A549 (cell line): Measurements from ENCODE around the gene GPATCH1. TPM values are rescaled to one million over a fixed set of nuclear protein-coding genes. Genes with fewer than 3 reads are reported as not detected.
A peak's percentile ranks its signal among the peaks of the same experiment; 100 is the strongest.
"Not testable (repeated sequence)": the region's sequence is repeated elsewhere in the genome, so short reads cannot be mapped to it uniquely, and the experiment has no call there.

ENCODE experiments used
- ATAC-seq, 2 experiments: fragments of 200-7000 bp in 1 of 2; fragments of >200 bp in 1 of 2; cut with Nextera tagmentation in 1 of 2; cut with Tn5 transposase in 1 of 2; 3 replicates each; pipeline versions ENCODE4 v1.8.0 to v1.9.1; 2018 to 2020; ENCODE audit warnings: mild to moderate bottlenecking in 1 of 2, moderate library complexity in 1 of 2
- CTCF ChIA-PET: fragments of 300-600 bp; sonication (Branson Sonifier 250); formaldehyde crosslinking; extraction: SDS; loops from one replicate; lab custom pipeline; 2021; ENCODE audit warnings: antibody characterized with exemption, inconsistent platforms; lab: Yijun Ruan, JAX
- POLR2A ChIA-PET: fragments of 350-600 bp; formaldehyde crosslinking; extraction: SDS; loops from one replicate; lab custom pipeline; 2021; ENCODE audit warnings: antibody characterized with exemption, inconsistent platforms; lab: Yijun Ruan, JAX
- DNase-seq, 2 experiments: peaks; one replicate each; pipeline versions ENCODE4 v3.0.0 to v3.0.0-alpha.2; 2011 to 2016; ENCODE audit warnings: low read depth in 1 of 2, low spot score in 1 of 2
- FAIRE-seq: peaks from 2 replicates; lab custom pipeline; 2011; peaks lifted over from hg19 to GRCh38; lab: Jason Lieb, UNC
- H3K27ac ChIP-seq, 2 experiments: fragments of >200 bp; sonication (Bioruptor Twin); formaldehyde crosslinking; 3 replicates each; pipeline ENCODE4 v1.5.1; 2016 to 2017
- H3K4me1 ChIP-seq: fragments of >200 bp; sonication (Bioruptor Twin); formaldehyde crosslinking; 3 replicates; pipeline ENCODE4 v1.6.1; 2016
- H3K4me2 ChIP-seq: fragments of >200 bp; sonication (Bioruptor Twin); formaldehyde crosslinking; 3 replicates; pipeline ENCODE4 v1.6.1; 2016
- H3K4me3 ChIP-seq: fragments of >200 bp; sonication (Bioruptor Twin); formaldehyde crosslinking; 3 replicates; pipeline ENCODE4 v1.5.1; 2016
- H3K9me3 ChIP-seq: fragments of >200 bp; sonication (Bioruptor Twin); formaldehyde crosslinking; 3 replicates; pipeline ENCODE4 v1.6.1; 2016
- CEBPB ChIP-seq, 2 experiments: fragments of >200 bp in 1 of 2; sonication (Bioruptor Twin) in 1 of 2; formaldehyde crosslinking in 1 of 2; IDR thresholded peaks; 2 replicates each; pipeline ENCODE4 v1.6.1; 2012 to 2016
- CHD2 ChIP-seq: fragments of 150-350 bp; IDR thresholded peaks from 2 replicates; pipeline ENCODE4 v1.6.1; 2014; ENCODE audit warnings: low read length; ENCODE audit not compliant: partially characterized antibody
- EHMT2 ChIP-seq: fragments of 200-600 bp; sonication (generic); IDR thresholded peaks from 2 replicates; pipeline ENCODE4 v1.6.1; 2016; ENCODE audit warnings: antibody characterized with exemption, low read depth, mild to moderate bottlenecking, moderate library complexity
- ESRRA ChIP-seq: fragments of 150-350 bp; IDR thresholded peaks from 2 replicates; pipeline ENCODE4 v1.6.1; 2014; ENCODE audit warnings: mild to moderate bottlenecking, low read length, borderline replicate concordance
- FOSL2 ChIP-seq, 2 experiments: fragments of 450-650 bp in 1 of 2; fragments of >200 bp in 1 of 2; sonication (Bioruptor Twin) in 1 of 2; formaldehyde crosslinking; IDR thresholded peaks; 2 replicates each; pipeline versions ENCODE4 v1.5.0 to v1.6.1; 2016 to 2020; ENCODE audit warnings: mild to moderate bottlenecking in 1 of 2, moderate library complexity in 1 of 2
- HOXA7 ChIP-seq: fragments of 250-450 bp; sonication (Bioruptor Pico); IDR thresholded peaks from 2 replicates; pipeline ENCODE4 v1.5.0; 2020; ENCODE audit warnings: mild to moderate bottlenecking, moderate library complexity
- JUN ChIP-seq, 2 experiments: fragments of >200 bp; sonication (Bioruptor Twin); formaldehyde crosslinking; IDR thresholded peaks; 2 replicates in 1 of 2; 3 replicates in 1 of 2; pipeline ENCODE4 v1.6.1; 2016 to 2017
- KDM1A ChIP-seq: fragments of 200-600 bp; sonication (generic); IDR thresholded peaks from 2 replicates; pipeline ENCODE4 v1.6.1; 2016; ENCODE audit warnings: low read depth, mild to moderate bottlenecking
- MAFK ChIP-seq: fragments of 450-650 bp; IDR thresholded peaks from 2 replicates; pipeline ENCODE4 v1.6.1; 2014; ENCODE audit not compliant: partially characterized antibody
- MAZ ChIP-seq: fragments of 150-350 bp; IDR thresholded peaks from 2 replicates; pipeline ENCODE4 v1.6.1; 2014; ENCODE audit warnings: antibody characterized with exemption, low read depth, low read length, borderline replicate concordance
- RCOR1 ChIP-seq: fragments of 150-350 bp; IDR thresholded peaks from 2 replicates; pipeline ENCODE4 v1.6.1; 2014; ENCODE audit warnings: antibody characterized with exemption, low read length, low read depth
- TFCP2L1 ChIP-seq: fragments of 250-450 bp; sonication (Bioruptor Pico); IDR thresholded peaks from 2 replicates; pipeline ENCODE4 v1.5.0; 2021; ENCODE audit warnings: mild to moderate bottlenecking
- TP53 ChIP-seq: fragments of 250-450 bp; sonication (Bioruptor Pico); IDR thresholded peaks from 2 replicates; pipeline ENCODE4 v1.5.0; 2021; ENCODE audit warnings: mild to moderate bottlenecking, moderate library complexity
- ZNF302 ChIP-seq: fragments of 250-450 bp; sonication (Bioruptor Pico); IDR thresholded peaks from 2 replicates; pipeline ENCODE4 v1.9.0; 2021; ENCODE audit warnings: inconsistent platforms, mild to moderate bottlenecking, moderate library complexity
- WGBS: methylation state at CpG from one replicate; pipeline ENCODE4 v1.1.6; 2017; ENCODE audit errors: missing lambda C conversion rate; 5-methylcytosine and 5-hydroxymethylcytosine counted together
- polyA plus RNA-seq, 4 experiments: library from polyadenylated mRNA; depleted of rRNA in 3 of 4; stranded (reverse); fragments of >200 nt; fragmentation: RNase III in 1 of 4; extraction: RNeasy Plus Mini Kit Qiagen cat#74134 plus additional on column Dnase treatment in 1 of 4; gene quantifications; 2 replicates in 3 of 4; 3 replicates in 1 of 4; pipeline ENCODE4 v1.2.3, GENCODE V29; 2011 to 2017
- TF ChIP-seq, protein P1 (sequence below): fragments of 250-450 bp; sonication (Bioruptor Pico); IDR thresholded peaks from 2 replicates; pipeline ENCODE4 v1.5.0; 2021; ENCODE audit warnings: mild to moderate bottlenecking, moderate library complexity, borderline replicate concordance
- TF ChIP-seq, protein P2 (sequence below): fragments of >200 bp; sonication (Bioruptor Twin); formaldehyde crosslinking; IDR thresholded peaks from 3 replicates; pipeline ENCODE4 v1.5.1; 2016
- TF ChIP-seq, protein P3 (sequence below): fragments of >200 bp; sonication (Bioruptor Twin); formaldehyde crosslinking; IDR thresholded peaks from 3 replicates; pipeline ENCODE4 v1.6.1; 2016

The GPATCH1 gene
- polyA plus RNA-seq, 2 of the 4 experiments (the other 2 are of a cell fraction) = 12.1 to 24.2 TPM

GRCh38 chr19:33152176-33152575, 71.2 kb downstream of the GPATCH1 start:
- Histone ChIP-seq H3K27ac (no peak overlapping the region), H3K4me3 (no peak overlapping the region), H3K4me2 (no peak overlapping the region), H3K4me1 (no peaks in the 10 kb centered on the region), H3K9me3 (no peaks in the 10 kb centered on the region)
- ATAC-seq (no peak), FAIRE-seq (peak; percentile 49), DNase-seq (no peak)
- ChIA-PET CTCF (interaction anchor here (0.7 to 10.2 kb wide), 12 partner anchors 8 to 264 kb away, joined by 3 to 162 read pairs (median 7); no protein-coding TSS in a partner anchor), POLR2A (interaction anchor here (1.2 kb wide), 1 partner anchor 24 kb away, joined by 3 read pairs; no protein-coding TSS in a partner anchor)
- WGBS = 53% methylated on average over 2 of the region's 2 CpGs
- TF ChIP-seq CEBPB (IDR thresholded peaks at IDR 0.05) (peak; percentile 36 to 52; a peak in 3 of 4 replicates), CHD2 (no peak), TFCP2L1 (CRISPR knock-in tag) (no peak), MAFK (no peak), TP53 (CRISPR knock-in tag) (no peak)
- TF ChIP-seq, all 56 proteins: peak for 1

- 65% methylated on average over 4 of the region's 4 CpGs for WGBS
- FAIRE-seq, DNase-seq, ATAC-seq, H3K4me2 ChIP-seq, H3K9me3 ChIP-seq, H3K27ac ChIP-seq, H3K4me1 ChIP-seq, H3K4me3 ChIP-seq: not testable (repeated sequence)
- POLR2A ChIA-PET = interaction anchor here (1.2 kb wide), 1 partner anchor 24 kb away, joined by 3 read pairs; no protein-coding TSS in a partner anchor
- CTCF ChIA-PET = interaction anchor here (0.7 to 10.2 kb wide), 10 partner anchors 8 to 619 kb away, joined by 3 to 162 read pairs (median 6); no protein-coding TSS in a partner anchor
Measured at GRCh38 chr19:33152625-33153024, 71.6 kb downstream of the GPATCH1 start.

DNA sequence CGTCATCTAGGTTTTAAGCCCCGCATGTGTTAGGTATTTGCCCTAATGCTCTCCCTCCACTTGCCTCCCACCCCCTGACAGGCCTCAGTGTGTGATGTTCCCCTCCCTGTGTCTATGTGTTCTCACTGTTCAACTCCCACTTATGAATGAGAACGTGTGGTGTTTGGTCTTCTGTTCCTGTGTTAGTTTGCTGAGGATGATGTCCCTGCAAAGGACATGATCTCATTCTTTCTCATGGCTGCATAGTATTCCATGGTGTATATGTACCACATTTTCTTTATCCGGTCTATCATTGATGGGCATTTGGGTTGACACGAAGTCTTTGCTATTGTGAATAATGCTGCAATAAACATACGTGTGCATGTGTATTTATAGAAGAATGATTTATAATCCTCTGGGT, 73.3 kb downstream of the GPATCH1 start:
- not testable (repeated sequence) for H3K4me3 ChIP-seq, H3K4me1 ChIP-seq, ATAC-seq, H3K4me2 ChIP-seq, H3K9me3 ChIP-seq, FAIRE-seq, DNase-seq, H3K27ac ChIP-seq
- ChIA-PET POLR2A (interaction anchor here (1.7 kb wide), 1 partner anchor 22 kb away, joined by 8 read pairs; no protein-coding TSS in a partner anchor), CTCF (interaction anchor here (8.4 to 14.6 kb wide), 3 partner anchors 9 to 30 kb away, joined by 74 to 113 read pairs (median 97); no protein-coding TSS in a partner anchor)
- WGBS = 71% methylated on average over 6 of the region's 6 CpGs

- POLR2A ChIA-PET = interaction anchor here (1.0 kb wide), 1 partner anchor 20 kb away, joined by 4 read pairs; no protein-coding TSS in a partner anchor
- no peak for FAIRE-seq
Measured at GRCh38 chr19:33156334-33156733, 75.4 kb downstream of the GPATCH1 start.

More at GRCh38 chr19:33156334-33156733, 75.4 kb downstream of the GPATCH1 start:
- CTCF ChIA-PET = interaction anchor here (0.7 to 14.6 kb wide), 10 partner anchors 10 to 615 kb away, joined by 3 to 113 read pairs (median 7); no protein-coding TSS in a partner anchor
- DNase-seq = no peak
- 80% methylated on average over 5 of the region's 5 CpGs for WGBS
- TF ChIP-seq ESRRA (no peak), EHMT2 (no peak), JUN (IDR thresholded peaks at IDR 0.05) (no peak), CEBPB (IDR thresholded peaks at IDR 0.05) (no peak), ZNF302 (CRISPR knock-in tag) (no peak), HOXA7 (CRISPR knock-in tag) (no peak), KDM1A (no peak), MAZ (no peak), RCOR1 (no peak), FOSL2 (IDR thresholded peaks at IDR 0.05) (no peak), FOSL2 (CRISPR knock-in tag; IDR thresholded peaks at IDR 0.05) (no peak)
- TF ChIP-seq, protein P1, sequence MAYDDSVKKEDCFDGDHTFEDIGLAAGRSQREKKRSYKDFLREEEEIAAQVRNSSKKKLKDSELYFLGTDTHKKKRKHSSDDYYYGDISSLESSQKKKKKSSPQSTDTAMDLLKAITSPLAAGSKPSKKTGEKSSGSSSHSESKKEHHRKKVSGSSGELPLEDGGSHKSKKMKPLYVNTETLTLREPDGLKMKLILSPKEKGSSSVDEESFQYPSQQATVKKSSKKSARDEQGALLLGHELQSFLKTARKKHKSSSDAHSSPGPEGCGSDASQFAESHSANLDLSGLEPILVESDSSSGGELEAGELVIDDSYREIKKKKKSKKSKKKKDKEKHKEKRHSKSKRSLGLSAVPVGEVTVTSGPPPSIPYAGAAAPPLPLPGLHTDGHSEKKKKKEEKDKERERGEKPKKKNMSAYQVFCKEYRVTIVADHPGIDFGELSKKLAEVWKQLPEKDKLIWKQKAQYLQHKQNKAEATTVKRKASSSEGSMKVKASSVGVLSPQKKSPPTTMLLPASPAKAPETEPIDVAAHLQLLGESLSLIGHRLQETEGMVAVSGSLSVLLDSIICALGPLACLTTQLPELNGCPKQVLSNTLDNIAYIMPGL (CRISPR knock-in tag) = no peak
- TF ChIP-seq, protein P2, sequence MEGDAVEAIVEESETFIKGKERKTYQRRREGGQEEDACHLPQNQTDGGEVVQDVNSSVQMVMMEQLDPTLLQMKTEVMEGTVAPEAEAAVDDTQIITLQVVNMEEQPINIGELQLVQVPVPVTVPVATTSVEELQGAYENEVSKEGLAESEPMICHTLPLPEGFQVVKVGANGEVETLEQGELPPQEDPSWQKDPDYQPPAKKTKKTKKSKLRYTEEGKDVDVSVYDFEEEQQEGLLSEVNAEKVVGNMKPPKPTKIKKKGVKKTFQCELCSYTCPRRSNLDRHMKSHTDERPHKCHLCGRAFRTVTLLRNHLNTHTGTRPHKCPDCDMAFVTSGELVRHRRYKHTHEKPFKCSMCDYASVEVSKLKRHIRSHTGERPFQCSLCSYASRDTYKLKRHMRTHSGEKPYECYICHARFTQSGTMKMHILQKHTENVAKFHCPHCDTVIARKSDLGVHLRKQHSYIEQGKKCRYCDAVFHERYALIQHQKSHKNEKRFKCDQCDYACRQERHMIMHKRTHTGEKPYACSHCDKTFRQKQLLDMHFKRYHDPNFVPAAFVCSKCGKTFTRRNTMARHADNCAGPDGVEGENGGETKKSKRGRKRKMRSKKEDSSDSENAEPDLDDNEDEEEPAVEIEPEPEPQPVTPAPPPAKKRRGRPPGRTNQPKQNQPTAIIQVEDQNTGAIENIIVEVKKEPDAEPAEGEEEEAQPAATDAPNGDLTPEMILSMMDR = no peak
- TF ChIP-seq, protein P3, sequence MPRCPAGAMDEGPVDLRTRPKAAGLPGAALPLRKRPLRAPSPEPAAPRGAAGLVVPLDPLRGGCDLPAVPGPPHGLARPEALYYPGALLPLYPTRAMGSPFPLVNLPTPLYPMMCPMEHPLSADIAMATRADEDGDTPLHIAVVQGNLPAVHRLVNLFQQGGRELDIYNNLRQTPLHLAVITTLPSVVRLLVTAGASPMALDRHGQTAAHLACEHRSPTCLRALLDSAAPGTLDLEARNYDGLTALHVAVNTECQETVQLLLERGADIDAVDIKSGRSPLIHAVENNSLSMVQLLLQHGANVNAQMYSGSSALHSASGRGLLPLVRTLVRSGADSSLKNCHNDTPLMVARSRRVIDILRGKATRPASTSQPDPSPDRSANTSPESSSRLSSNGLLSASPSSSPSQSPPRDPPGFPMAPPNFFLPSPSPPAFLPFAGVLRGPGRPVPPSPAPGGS = no peak
- peaks cover 7% of the 10 kb centered on the region; the same call in 2 of the 3 replicates for H3K4me1 ChIP-seq
- H3K27ac ChIP-seq = no peak overlapping the region
- no peak overlapping the region for H3K4me3 ChIP-seq
- no peaks in the 10 kb centered on the region for H3K9me3 ChIP-seq
- H3K4me2 ChIP-seq = no peak overlapping the region
- ATAC-seq = peak in 1 of 2 experiments; percentile 26; a peak in 1 of 6 replicates
